HT1080 (cell line): ENCODE data around the gene CHAC1. TPM values are rescaled to one million over a fixed set of nuclear protein-coding genes. Genes with fewer than 3 reads are reported as not detected.

Experiments
- DNase-seq: peaks from one replicate; pipeline ENCODE4 v3.0.0-alpha.2; 2015; ENCODE audit warnings: low read depth
- polyA plus RNA-seq, 2 experiments: library from polyadenylated mRNA; depleted of rRNA; stranded (reverse); fragments of >200 nt; gene quantifications; 2 replicates each; pipeline ENCODE4 v1.2.3, GENCODE V29; 2015
- total RNA-seq: library from RNA; depleted of rRNA; stranded (reverse); fragments of >200 nt; shearing (Covaris generic); gene quantifications from 2 replicates; pipeline ENCODE4 v1.2.3, GENCODE V29; 2014; rRNA removed

Gene CHAC1
- total RNA-seq = 9.4 and 11.8 TPM in 2 replicates
- polyA plus RNA-seq (2015; cell fraction: cytosol; rRNA removed) = 49.8 and 50.7 TPM in 2 replicates
- 39.4 and 43.4 TPM in 2 replicates for polyA plus RNA-seq (2015; cell fraction: nucleus; rRNA removed)

- peak; percentile 96 for DNase-seq
Observed at GRCh38 chr15:40952901-40953712, at the start of gene CHAC1. Gene CHAC1, plus strand, starts transcription at chr15:40953471. Its CDS starts 113 bp downstream, at chr15:40953584.

- no peak for DNase-seq
Observed at GRCh38 chr15:40904552-40905201, 48.6 kb upstream of the CHAC1 start.

- peak; percentile 95 for DNase-seq
Observed at GRCh38 chr15:40906091-40906990, 46.9 kb upstream of the CHAC1 start.

GRCh38 chr15:40906991-40907802 lies 46.1 kb upstream of the CHAC1 start:
- no peak for DNase-seq

- no peak for DNase-seq
Observed at GRCh38 chr15:40908095-40908494, 45.2 kb upstream of the CHAC1 start.

GRCh38 chr15:40909662-40910630 lies 43.3 kb upstream of the CHAC1 start:
- DNase-seq = no peak

GRCh38 chr15:40911141-40911540 lies 42.1 kb upstream of the CHAC1 start:
- no peak for DNase-seq

GRCh38 chr15:40911693-40912092 lies 41.6 kb upstream of the CHAC1 start:
- DNase-seq = no peak

GRCh38 chr15:40912478-40912877 lies 40.8 kb upstream of the CHAC1 start:
- no peak for DNase-seq

GRCh38 chr15:40914013-40914412 lies 39.3 kb upstream of the CHAC1 start:
- no peak for DNase-seq

- no peak for DNase-seq
Observed at GRCh38 chr15:40914486-40914885, 38.8 kb upstream of the CHAC1 start.

- DNase-seq = no peak
Observed at GRCh38 chr15:40915116-40915661, 38.1 kb upstream of the CHAC1 start.

GRCh38 chr15:40915679-40916078 lies 37.6 kb upstream of the CHAC1 start:
- no peak for DNase-seq

GRCh38 chr15:40917585-40917984 lies 35.7 kb upstream of the CHAC1 start:
- DNase-seq = no peak

GRCh38 chr15:40918146-40918798 lies 35.0 kb upstream of the CHAC1 start:
- no peak for DNase-seq

- no peak for DNase-seq
Observed at GRCh38 chr15:40918799-40919392, 34.4 kb upstream of the CHAC1 start.

GRCh38 chr15:40921949-40922607 lies 31.2 kb upstream of the CHAC1 start:
- DNase-seq = no peak

- no peak for DNase-seq
Observed at GRCh38 chr15:40922608-40923005, 30.7 kb upstream of the CHAC1 start.
